Fibroblast of peridontal ligament (primary cell): ENCODE measurements around the gene PRDM11.
"Not testable (repeated sequence)": the region's sequence is repeated elsewhere in the genome, so short reads cannot be mapped to it uniquely, and the experiment has no call there.

Experiments
- DNase-seq: peaks from one replicate; pipeline ENCODE4 v3.0.0-alpha.2; 2010; ENCODE audit errors: extremely low read depth

Gene PRDM11

GRCh38 chr11:45146072-45147016 is at the start of gene PRDM11:
PRDM11 (plus strand) TSS chr11:45146639; CDS start chr11:45181767, 35,128 bp downstream.
- DNase-seq: peak; percentile 62

- peak; percentile 38 for DNase-seq
Measured at GRCh38 chr11:45097721-45098493, 48.5 kb upstream of the PRDM11 start.

GRCh38 chr11:45098929-45099328 is 47.5 kb upstream of the PRDM11 start:
- no peak for DNase-seq

GRCh38 chr11:45100339-45100738 is 46.1 kb upstream of the PRDM11 start:
- no peak for DNase-seq

DNA sequence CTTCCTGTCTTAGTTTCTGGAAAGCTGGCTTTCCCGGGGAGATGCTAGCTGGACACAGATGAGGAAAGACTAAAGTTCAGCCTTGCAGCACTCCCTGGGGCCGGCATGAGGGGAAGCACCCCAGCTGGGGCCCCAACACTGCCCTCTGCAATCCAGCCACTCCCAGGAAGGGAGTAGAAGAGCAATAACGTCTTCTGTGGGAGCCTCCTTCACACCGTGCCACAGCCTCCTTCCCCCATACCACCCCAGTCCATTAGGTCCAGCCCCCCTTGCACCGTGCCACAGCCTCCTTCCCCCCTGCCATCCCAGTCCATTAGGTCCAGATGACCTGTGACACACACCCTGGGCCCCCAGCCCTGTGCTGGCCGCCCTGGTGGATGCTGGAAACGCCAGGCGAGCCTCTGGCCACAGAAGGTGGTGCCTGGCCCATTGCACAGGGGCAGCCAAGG is 44.1 kb upstream of the PRDM11 start:
- no peak for DNase-seq

DNA sequence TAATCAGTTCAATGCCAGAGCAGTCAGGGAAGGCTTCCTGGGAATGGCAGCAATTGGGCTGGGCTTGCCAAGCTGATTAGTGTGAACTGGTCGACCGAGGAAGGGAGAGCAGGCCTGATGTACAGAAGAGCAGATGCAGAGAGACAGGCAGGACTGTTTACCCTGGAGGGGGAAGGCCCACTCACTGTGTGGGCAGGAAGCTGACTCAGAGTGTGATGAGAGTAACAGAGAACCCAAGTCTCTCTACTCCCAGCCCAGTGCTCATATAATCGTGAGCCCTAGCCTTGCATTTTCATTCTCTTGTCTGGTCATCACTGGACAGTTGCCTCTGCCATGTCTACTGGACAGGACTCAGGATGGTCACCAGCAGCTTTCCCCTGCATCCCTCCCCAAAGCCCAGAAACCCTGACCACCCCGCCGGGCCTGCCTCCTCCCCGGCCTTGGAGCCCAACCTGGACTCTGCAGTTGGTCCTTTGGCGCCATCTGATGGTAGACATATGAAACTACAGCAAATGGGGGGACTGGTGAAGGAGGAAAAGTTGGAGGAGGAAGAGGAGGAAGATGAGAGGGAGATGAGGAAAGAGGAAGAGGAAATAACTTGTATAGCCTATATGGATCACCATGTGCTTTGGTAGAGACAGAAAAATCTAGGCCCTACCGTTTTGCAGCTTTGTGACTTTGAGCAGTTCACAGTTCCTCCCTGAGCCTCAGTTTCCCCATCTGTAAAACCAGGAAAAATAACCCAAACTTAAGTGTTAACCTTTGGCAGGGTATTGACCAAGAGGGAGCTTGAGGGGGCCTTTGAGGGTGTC is 43.4 kb upstream of the PRDM11 start:
- DNase-seq: peak; percentile 69

- no peak for DNase-seq
Measured at GRCh38 chr11:45104006-45104789, 42.2 kb upstream of the PRDM11 start.

DNA sequence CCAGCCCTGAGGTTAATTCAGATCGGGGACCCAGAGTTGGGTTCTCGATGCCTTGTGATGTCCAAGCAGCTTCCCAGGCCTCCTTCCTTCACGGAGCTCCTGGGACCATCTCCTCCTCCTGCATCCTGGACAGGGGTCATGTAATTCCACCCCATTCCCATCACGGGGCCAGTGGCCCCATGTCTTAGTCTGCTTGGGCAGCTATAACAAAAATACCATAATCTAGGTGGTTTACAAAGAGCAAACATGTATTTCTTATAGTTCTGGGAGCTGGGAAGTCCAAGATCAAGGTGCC is 41.7 kb upstream of the PRDM11 start:
- DNase-seq: no peak

DNA sequence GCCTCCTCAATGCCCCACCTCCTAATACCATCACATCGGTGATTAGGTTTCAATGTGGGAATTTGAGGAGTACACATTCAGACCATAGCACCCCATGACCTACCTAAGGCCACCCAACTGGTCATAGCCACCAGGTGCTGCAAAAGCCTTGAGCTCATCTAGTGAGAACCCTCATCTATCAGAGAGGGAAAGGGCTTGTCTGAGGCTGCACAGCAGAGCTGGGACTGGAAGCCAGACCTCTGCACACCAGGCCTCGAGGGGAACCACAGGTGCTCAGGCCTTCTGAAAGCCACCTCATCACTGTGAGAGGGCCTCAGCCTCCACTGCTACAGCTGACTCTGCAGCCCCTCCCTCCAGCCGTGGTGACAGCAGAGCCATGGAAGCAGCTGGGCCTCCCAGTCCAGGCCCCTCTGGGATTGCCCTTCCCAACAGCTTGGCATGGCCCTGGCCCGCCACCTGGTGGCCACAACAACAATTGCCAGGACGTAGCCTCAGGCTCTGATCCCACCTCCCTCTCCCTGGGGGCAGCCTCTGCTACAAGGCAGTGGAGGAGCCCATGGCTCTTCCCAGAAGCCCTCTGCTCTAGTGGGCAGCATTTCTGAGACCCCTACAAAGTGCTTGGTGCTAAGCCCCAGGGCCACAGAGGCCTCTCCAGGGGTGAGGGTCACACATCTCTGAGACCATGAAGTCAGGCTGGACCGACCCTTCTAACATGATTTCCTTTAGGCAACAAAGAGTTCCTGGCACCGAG is 41.0 kb upstream of the PRDM11 start:
- peak; percentile 66 for DNase-seq

DNA sequence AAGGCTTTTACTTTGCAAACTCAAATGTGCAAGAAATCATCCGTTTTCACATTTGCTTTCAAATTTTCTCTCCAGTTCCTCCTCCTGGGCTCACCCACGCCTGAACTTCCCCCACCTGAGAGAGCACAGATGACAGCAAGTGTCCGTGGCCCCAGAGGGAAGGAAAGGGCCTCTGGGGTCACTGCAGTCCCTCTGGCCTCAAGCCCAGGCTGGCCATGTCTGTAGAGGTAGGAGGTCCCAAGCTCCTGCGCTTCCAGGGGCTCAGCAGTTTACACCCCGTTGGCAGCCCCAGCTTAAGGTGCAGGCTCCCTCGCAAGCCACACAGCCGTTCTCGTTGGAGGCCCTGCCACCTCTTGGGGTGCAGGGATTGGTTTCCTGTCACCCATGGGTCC is 40.5 kb upstream of the PRDM11 start:
- DNase-seq: no peak

- no peak for DNase-seq
Measured at GRCh38 chr11:45106440-45106839, 40.0 kb upstream of the PRDM11 start.

DNA sequence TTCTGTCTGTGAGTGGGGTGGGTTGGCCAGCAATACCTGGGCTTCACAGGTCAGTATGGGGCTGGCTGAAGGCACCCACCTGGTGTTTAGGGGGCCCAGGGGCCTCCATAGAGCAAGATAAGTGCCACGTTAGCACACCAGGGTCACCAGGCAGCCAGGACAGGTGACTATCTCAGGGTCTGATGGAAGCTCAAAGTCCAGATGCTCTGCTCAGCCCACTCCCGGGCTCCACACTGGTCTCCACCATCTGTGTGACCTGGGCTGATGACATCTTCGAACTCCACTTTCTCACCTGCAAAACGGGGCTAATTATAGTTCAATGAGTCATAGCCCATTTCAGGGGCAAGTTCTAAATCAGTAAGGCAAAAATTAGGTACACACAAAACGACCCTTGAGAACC is 39.4 kb upstream of the PRDM11 start:
- no peak for DNase-seq

- no peak for DNase-seq
Measured at GRCh38 chr11:45108070-45109064, 38.1 kb upstream of the PRDM11 start.

GRCh38 chr11:45109400-45109799 is 37.0 kb upstream of the PRDM11 start:
- no peak for DNase-seq

GRCh38 chr11:45110562-45110961 is 35.9 kb upstream of the PRDM11 start:
- peak; percentile 84 for DNase-seq

DNA sequence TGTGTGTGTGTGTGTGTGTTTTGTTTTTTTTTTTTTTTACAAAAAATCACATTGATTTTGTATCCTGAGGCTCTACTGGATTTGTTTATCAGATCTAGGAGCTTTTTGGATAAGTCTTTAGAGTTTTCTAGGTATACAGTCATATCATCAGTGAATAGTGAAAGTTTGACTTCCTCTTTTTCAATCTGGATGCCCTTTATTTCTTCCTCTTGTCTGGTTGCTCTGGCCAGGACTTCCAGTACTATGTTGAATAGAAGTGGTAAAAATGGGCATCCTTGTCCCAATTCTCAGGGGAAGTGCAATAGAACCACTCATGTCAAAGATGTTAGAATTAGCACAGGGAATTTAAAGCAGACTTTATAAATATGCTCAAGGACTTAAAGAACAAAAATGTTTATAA is 32.6 kb upstream of the PRDM11 start:
- DNase-seq: no peak

DNA sequence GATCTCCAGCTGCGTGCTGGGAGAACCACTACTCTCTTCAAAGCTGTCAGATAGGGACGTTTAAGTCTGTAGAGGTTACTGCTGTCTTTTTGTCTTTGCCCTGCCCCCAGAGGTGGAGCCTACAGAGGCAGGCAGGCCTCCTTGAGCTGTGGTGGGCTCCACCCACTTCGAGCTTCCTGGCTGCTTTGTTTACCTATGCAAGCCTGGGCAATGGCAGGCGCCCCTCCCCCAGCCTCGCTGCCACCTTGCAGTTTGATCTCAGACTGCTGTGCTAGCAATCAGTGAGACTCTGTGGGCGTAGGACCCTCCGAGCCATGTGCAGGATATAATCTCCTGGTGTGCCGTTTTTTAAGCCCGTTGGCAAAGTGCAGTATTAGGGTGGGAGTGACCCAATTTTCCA is 18.6 kb upstream of the PRDM11 start:
- not testable (repeated sequence) for DNase-seq

DNA sequence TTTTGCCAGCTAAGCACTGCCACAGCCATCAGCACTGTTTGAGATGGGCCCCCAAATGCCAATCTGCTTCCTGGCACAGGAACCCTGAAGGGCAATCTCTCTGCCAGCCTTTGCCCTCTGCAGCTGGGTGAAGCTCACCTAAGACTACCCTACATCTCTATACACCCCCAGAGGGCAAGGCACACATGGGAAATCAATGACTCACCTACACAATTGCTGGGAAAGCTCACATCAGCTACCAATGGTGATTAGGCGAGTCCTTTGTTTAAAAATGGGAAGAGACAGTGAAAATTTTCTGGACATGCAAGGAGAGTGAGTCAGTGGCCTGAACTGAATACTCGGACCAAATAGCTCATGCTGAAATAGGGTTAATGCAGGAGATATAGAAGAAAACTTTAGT is 12.6 kb upstream of the PRDM11 start:
- no peak for DNase-seq

DNA sequence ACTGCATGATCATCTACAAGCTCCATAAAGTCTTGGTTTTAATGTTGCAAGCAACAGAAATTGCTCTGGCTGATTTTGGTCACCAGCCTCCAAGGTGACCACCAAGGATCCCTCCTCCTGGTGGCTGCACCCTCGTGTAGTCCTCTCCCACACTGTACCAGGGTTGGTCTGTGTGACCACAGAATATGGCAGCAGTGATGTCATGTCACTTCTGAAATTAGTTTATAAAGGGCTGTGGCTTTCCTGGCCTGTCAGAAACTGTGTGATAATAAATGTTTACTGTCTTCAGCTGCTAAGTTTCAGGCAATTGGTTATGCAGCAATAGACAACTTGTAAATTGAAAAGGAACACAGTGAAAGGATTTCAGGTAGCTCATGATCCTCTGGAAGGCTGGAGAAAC is 5.3 kb upstream of the PRDM11 start:
- DNase-seq: no peak
